Measurements from ENCODE around the gene AQP7.
"Not testable (repeated sequence)": the region's sequence is repeated elsewhere in the genome, so short reads cannot be mapped to it uniquely, and the experiment has no call there.

AQP7 gene

GRCh38 chr9:33425128-33425533 is 22.8 kb upstream of the AQP7 start:
- H3K9me3 ChIP-seq (ENCODE audit: insufficient read depth, low read length, severe bottlenecking): no peaks in the 10 kb centered on the region
- H3K27me3 ChIP-seq (ENCODE audit: insufficient read depth, low read length, poor library complexity): no peaks in the 10 kb centered on the region

DNA sequence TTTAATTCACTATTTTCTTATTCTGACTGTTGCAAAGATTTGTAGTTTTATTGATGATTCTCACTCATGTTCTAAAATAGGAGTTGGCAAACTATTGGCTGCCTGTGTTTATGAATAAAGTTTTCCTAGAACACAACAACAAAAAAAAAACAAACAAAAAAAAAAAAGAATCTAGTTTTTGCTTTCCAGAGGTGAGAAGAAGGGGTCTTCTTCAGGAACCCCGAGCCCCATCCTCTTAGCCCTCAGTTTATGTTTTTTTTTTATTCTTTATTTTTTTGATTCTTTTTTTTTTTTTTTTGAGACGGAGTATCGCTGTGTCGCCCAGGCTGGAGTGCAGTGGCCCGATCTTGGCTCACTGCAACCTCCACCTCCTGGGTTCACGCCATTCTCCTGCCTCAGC is 22.1 kb upstream of the AQP7 start:
- not testable (repeated sequence) for DNase-seq; H3K27me3 ChIP-seq (ENCODE audit: insufficient read depth, low read length, poor library complexity); ATAC-seq (ENCODE audit: insufficient read depth, low read depth)

More at GRCh38 chr9:33425128-33425533, 22.8 kb upstream of the AQP7 start:
- Histone ChIP-seq H3K4me2 (ENCODE audit: insufficient read depth, low read length) (no peak overlapping the region), H3K4me1 (ENCODE audit: insufficient read depth, low read length) (no peaks in the 10 kb centered on the region), H4K20me1 (ENCODE audit: insufficient read depth, low read length) (no peaks in the 10 kb centered on the region), H3K27ac (ENCODE audit: low read length) (no peak overlapping the region), H2AFZ (ENCODE audit: low read depth, low read length) (no peak overlapping the region), H3K79me2 (ENCODE audit: insufficient read depth, low read length) (no peaks in the 10 kb centered on the region), H3K4me3 (ENCODE audit: low read depth in 1 of 2, low read length in 2 of 2) (no peak overlapping the region), H3K9ac (ENCODE audit: low read depth, low read length) (no peak overlapping the region), H3K36me3 (ENCODE audit: insufficient read depth, low read length) (no peaks in the 10 kb centered on the region)
- DNase-seq: no peak
- no peak for ATAC-seq (ENCODE audit: insufficient read depth, low read depth)
- TF ChIP-seq, protein P1, sequence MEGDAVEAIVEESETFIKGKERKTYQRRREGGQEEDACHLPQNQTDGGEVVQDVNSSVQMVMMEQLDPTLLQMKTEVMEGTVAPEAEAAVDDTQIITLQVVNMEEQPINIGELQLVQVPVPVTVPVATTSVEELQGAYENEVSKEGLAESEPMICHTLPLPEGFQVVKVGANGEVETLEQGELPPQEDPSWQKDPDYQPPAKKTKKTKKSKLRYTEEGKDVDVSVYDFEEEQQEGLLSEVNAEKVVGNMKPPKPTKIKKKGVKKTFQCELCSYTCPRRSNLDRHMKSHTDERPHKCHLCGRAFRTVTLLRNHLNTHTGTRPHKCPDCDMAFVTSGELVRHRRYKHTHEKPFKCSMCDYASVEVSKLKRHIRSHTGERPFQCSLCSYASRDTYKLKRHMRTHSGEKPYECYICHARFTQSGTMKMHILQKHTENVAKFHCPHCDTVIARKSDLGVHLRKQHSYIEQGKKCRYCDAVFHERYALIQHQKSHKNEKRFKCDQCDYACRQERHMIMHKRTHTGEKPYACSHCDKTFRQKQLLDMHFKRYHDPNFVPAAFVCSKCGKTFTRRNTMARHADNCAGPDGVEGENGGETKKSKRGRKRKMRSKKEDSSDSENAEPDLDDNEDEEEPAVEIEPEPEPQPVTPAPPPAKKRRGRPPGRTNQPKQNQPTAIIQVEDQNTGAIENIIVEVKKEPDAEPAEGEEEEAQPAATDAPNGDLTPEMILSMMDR (IDR thresholded peaks at IDR 0.05; ENCODE audit: borderline replicate concordance, extremely low read depth, low read length, poor library complexity, severe bottlenecking): no peak
- no peak for TF ChIP-seq EZH2 (IDR thresholded peaks at IDR 0.05; ENCODE audit: borderline replicate concordance, low read depth, low read length, severe bottlenecking)

DNA sequence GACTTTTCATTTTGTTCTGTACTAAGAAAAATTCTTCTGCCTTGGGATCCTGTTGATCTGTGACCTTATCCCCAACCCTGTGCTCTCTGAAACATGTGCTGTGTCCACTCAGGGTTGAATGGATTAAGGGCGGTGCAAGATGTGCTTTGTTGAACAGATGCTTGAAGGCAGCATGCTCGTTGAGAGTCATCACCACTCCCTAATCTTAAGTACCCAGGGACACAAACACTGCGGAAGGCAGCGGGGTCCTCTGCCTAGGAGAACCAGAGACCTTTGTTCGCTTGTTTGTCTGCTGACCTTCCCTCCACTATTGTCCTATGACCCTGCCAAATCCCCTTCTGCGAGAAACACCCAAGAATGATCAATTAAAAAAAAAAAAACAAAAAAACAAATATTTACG is 21.7 kb upstream of the AQP7 start:
- H4K20me1 ChIP-seq (ENCODE audit: insufficient read depth, low read length); ATAC-seq (ENCODE audit: insufficient read depth, low read depth); H3K27ac ChIP-seq (ENCODE audit: low read length); DNase-seq; H3K4me1 ChIP-seq (ENCODE audit: insufficient read depth, low read length); H3K4me2 ChIP-seq (ENCODE audit: insufficient read depth, low read length); H3K4me3 ChIP-seq (ENCODE audit: low read depth in 1 of 2, low read length in 2 of 2); H3K36me3 ChIP-seq (ENCODE audit: insufficient read depth, low read length); H3K9me3 ChIP-seq (ENCODE audit: insufficient read depth, low read length, severe bottlenecking); H3K9ac ChIP-seq (ENCODE audit: low read depth, low read length); H3K79me2 ChIP-seq (ENCODE audit: insufficient read depth, low read length); H2AFZ ChIP-seq (ENCODE audit: low read depth, low read length); H3K27me3 ChIP-seq (ENCODE audit: insufficient read depth, low read length, poor library complexity): not testable (repeated sequence)

More for the DNA sequence above, 22.1 kb upstream of the AQP7 start:
- H3K79me2 ChIP-seq (ENCODE audit: insufficient read depth, low read length); H3K4me1 ChIP-seq (ENCODE audit: insufficient read depth, low read length); H2AFZ ChIP-seq (ENCODE audit: low read depth, low read length); H3K4me3 ChIP-seq (ENCODE audit: low read depth in 1 of 2, low read length in 2 of 2); H3K27ac ChIP-seq (ENCODE audit: low read length); H3K4me2 ChIP-seq (ENCODE audit: insufficient read depth, low read length); H3K9me3 ChIP-seq (ENCODE audit: insufficient read depth, low read length, severe bottlenecking); H3K9ac ChIP-seq (ENCODE audit: low read depth, low read length); H4K20me1 ChIP-seq (ENCODE audit: insufficient read depth, low read length); H3K36me3 ChIP-seq (ENCODE audit: insufficient read depth, low read length): not testable (repeated sequence)

GRCh38 chr9:33419708-33420303 is 17.4 kb upstream of the AQP7 start:
- no peak overlapping the region for H3K27ac ChIP-seq (ENCODE audit: low read length)
- H2AFZ ChIP-seq (ENCODE audit: low read depth, low read length): no peak overlapping the region

DNA sequence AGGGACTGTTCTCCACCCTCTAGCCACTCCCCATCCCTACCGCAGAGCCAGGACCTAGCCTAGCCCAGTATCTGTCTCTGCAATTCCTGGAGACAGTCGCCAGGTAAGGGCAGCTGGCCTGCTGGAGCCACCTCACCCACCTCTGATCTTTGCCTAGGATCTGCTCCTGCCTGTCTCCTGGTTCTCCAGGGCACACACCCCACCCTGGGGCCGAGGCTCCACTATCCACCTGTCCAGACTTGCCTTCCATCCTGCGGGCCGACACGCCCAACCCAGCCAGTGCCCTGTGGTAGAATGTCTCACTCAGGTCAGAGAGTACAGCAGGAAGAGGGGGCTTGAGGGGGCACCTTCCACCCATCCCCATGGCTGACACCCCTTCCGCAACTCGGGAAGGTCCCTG is 15.7 kb upstream of the AQP7 start:
- Histone ChIP-seq H3K27me3 (ENCODE audit: insufficient read depth, low read length, poor library complexity) (no peaks in the 10 kb centered on the region), H3K4me3 (ENCODE audit: low read depth in 1 of 2, low read length in 2 of 2) (no peak overlapping the region), H3K27ac (ENCODE audit: low read length) (no peak overlapping the region), H3K9ac (ENCODE audit: low read depth, low read length) (no peak overlapping the region), H4K20me1 (ENCODE audit: insufficient read depth, low read length) (no peaks in the 10 kb centered on the region), H2AFZ (ENCODE audit: low read depth, low read length) (no peak overlapping the region), H3K9me3 (ENCODE audit: insufficient read depth, low read length, severe bottlenecking) (no peaks in the 10 kb centered on the region), H3K36me3 (ENCODE audit: insufficient read depth, low read length) (no peaks in the 10 kb centered on the region), H3K4me1 (ENCODE audit: insufficient read depth, low read length) (peaks cover 22% of the 10 kb centered on the region), H3K79me2 (ENCODE audit: insufficient read depth, low read length) (no peaks in the 10 kb centered on the region), H3K4me2 (ENCODE audit: insufficient read depth, low read length) (no peak overlapping the region)
- TF ChIP-seq, protein P1 (IDR thresholded peaks at IDR 0.05; ENCODE audit: borderline replicate concordance, extremely low read depth, low read length, poor library complexity, severe bottlenecking): no peak
- no peak for TF ChIP-seq EZH2 (IDR thresholded peaks at IDR 0.05; ENCODE audit: borderline replicate concordance, low read depth, low read length, severe bottlenecking)
- ATAC-seq (ENCODE audit: insufficient read depth, low read depth) (no peak), DNase-seq (no peak)

More at GRCh38 chr9:33419708-33420303, 17.4 kb upstream of the AQP7 start:
- no peaks in the 10 kb centered on the region for H4K20me1 ChIP-seq (ENCODE audit: insufficient read depth, low read length)
- no peak for TF ChIP-seq EZH2 (IDR thresholded peaks at IDR 0.05; ENCODE audit: borderline replicate concordance, low read depth, low read length, severe bottlenecking)
- H3K4me1 ChIP-seq (ENCODE audit: insufficient read depth, low read length): peaks cover 22% of the 10 kb centered on the region
- no peaks in the 10 kb centered on the region for H3K36me3 ChIP-seq (ENCODE audit: insufficient read depth, low read length)
- no peaks in the 10 kb centered on the region for H3K27me3 ChIP-seq (ENCODE audit: insufficient read depth, low read length, poor library complexity)
- ATAC-seq (ENCODE audit: insufficient read depth, low read depth) (no peak), DNase-seq (no peak)
- H3K9ac ChIP-seq (ENCODE audit: low read depth, low read length): no peak overlapping the region
- H3K4me2 ChIP-seq (ENCODE audit: insufficient read depth, low read length): no peak overlapping the region
- H3K9me3 ChIP-seq (ENCODE audit: insufficient read depth, low read length, severe bottlenecking): no peaks in the 10 kb centered on the region
- H3K4me3 ChIP-seq (ENCODE audit: low read depth in 1 of 2, low read length in 2 of 2): no peak overlapping the region
- no peaks in the 10 kb centered on the region for H3K79me2 ChIP-seq (ENCODE audit: insufficient read depth, low read length)
